ENCODE measurements around the gene ACOX2. TPM values are rescaled to one million over a fixed set of nuclear protein-coding genes. Genes with fewer than 3 reads are reported as not detected.

Gene ACOX2
- total and polyA plus RNA-seq, 2 of the 13 experiments (the other 11 are each of a cell fraction or from before 2014, with no cell fraction given) = 42.6 to 98.5 TPM

DNA sequence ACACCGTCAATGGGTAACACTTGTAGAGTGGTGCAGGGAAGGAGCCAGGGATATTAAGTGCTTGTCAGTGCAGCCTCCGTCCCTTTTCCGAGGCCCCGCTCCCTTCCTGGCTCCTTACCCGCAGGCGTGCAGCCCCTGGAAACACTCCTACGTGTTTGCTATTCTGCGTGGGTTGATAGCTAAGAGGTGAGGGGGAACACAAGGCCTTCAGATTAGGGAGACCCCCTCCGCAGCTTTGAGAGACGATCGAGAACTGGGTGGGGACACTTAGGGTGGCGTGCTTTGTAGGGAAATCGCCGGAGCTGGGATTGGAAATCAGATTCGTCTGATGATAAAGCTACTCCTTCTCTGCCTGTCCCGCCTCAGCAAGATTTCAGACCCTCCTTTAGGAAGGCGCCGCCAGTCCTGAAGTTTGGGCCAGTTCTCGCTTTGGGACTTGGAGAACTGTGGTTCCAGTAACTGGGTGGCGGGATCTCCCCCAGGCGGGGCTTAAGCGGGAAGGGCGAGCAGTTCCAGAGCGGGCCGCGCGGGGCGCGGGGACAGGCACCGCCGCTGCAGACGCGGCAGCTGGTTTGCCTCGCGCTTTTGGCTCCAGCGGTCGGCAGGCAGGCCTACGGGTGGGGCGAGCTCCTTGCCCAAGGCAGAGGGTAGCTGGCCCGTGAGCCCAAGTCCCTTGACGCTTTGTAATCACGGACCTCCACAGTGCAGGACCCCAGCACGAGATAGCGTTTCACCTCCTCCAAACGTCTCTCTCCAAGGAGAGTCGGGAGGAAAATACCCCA lies 48.2 kb upstream of the ACOX2 start (continued):
- peak; percentile 80 for TF ChIP-seq MIER2 (CRISPR knock-in tag; IDR thresholded peaks at IDR 0.05)
- 0 out of 2 replicates have a peak, but pooled peaks have one; percentile 55 for TF ChIP-seq HOXA5 (CRISPR knock-in tag; IDR thresholded peaks at IDR 0.05)
- TF ChIP-seq ZNF768 (CRISPR knock-in tag; IDR thresholded peaks at IDR 0.05) = peak; percentile 53; the same call in 1 of the 2 replicates
- TF ChIP-seq SP4 (CRISPR knock-in tag; IDR thresholded peaks at IDR 0.05) = peak; percentile 52; the same call in 1 of the 2 replicates
- TF ChIP-seq, protein P1, sequence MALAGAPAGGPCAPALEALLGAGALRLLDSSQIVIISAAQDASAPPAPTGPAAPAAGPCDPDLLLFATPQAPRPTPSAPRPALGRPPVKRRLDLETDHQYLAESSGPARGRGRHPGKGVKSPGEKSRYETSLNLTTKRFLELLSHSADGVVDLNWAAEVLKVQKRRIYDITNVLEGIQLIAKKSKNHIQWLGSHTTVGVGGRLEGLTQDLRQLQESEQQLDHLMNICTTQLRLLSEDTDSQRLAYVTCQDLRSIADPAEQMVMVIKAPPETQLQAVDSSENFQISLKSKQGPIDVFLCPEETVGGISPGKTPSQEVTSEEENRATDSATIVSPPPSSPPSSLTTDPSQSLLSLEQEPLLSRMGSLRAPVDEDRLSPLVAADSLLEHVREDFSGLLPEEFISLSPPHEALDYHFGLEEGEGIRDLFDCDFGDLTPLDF (CRISPR knock-in tag; IDR thresholded peaks at IDR 0.05) = 0 out of 2 replicates have a peak, but pooled peaks have one; percentile 35
- no peak for TF ChIP-seq NCOA1 (CRISPR knock-in tag; IDR thresholded peaks at IDR 0.05)
- no peak for TF ChIP-seq ZNF34 (CRISPR knock-in tag; IDR thresholded peaks at IDR 0.05; ENCODE audit: borderline replicate concordance)
- 0 out of 2 replicates have a peak, but pooled peaks have one; percentile 44 for TF ChIP-seq RFXAP (CRISPR knock-in tag; IDR thresholded peaks at IDR 0.05; ENCODE audit: borderline replicate concordance)
- peak; percentile 61; the same call in 1 of the 2 replicates for TF ChIP-seq ZNF547 (CRISPR knock-in tag; IDR thresholded peaks at IDR 0.05)

DNA sequence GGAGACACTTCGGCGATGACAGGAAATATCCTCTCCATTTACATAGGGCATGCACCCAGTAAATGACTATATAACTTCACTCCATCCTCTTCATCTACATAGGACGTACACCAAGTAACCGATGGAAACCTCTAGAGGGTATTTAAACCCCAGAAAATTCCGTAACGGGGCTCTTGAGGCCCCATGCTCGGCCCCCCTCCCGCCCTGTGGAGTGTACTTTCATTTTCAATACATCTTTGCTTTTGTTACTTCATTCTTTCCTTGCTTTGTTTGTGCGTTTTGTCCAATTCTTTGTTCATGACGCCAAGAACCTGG lies 47.7 kb upstream of the ACOX2 start:
- peak overlapping the region; percentile 88 for H2AFZ ChIP-seq (ENCODE audit: low read length)

More for the DNA sequence above, 47.7 kb upstream of the ACOX2 start:
- CTCF ChIA-PET (ENCODE audit: low intra/inter-chr PET ratio, low total read pairs) = no interaction called here
- ATAC-seq (peak; percentile 29), DNase-seq (ENCODE audit: low spot score) (no peak), FAIRE-seq (no peak)
- WGBS (ENCODE audit: low lambda C conversion rate) = 3% methylated on average over 10 of the region's 10 CpGs
- H3K4me3 ChIP-seq (replicated peaks in 1 of 3; ENCODE audit: insufficient read depth in 1 of 3, low read depth in 2 of 3, low read length in 3 of 3) = peak overlapping the region; percentile 61 to 81 (median 74)
- BruUV-seq (replicated peaks) = no TSS peak
- no peaks in the 10 kb centered on the region for H3K79me2 ChIP-seq (ENCODE audit: insufficient read depth, low read length)
- H3K36me3 ChIP-seq (replicated peaks in 1 of 2; ENCODE audit: control insufficient read depth in 1 of 2, insufficient read depth in 2 of 2, low read length in 2 of 2) = no peaks in the 10 kb centered on the region
- H4K20me1 ChIP-seq (ENCODE audit: insufficient read depth, low read length) = no peaks in the 10 kb centered on the region
- TF ChIP-seq ZNF20 (CRISPR knock-in tag; IDR thresholded peaks at IDR 0.05) (peak; percentile 98), ASH2L (IDR thresholded peaks at IDR 0.05; ENCODE audit: insufficient read length, low read depth, low read length) (peak; percentile 16), HOXA9 (CRISPR knock-in tag; IDR thresholded peaks at IDR 0.05; ENCODE audit: borderline replicate concordance) (peak; percentile 36; the same call in 1 of the 2 replicates)
- TF ChIP-seq, protein P2, sequence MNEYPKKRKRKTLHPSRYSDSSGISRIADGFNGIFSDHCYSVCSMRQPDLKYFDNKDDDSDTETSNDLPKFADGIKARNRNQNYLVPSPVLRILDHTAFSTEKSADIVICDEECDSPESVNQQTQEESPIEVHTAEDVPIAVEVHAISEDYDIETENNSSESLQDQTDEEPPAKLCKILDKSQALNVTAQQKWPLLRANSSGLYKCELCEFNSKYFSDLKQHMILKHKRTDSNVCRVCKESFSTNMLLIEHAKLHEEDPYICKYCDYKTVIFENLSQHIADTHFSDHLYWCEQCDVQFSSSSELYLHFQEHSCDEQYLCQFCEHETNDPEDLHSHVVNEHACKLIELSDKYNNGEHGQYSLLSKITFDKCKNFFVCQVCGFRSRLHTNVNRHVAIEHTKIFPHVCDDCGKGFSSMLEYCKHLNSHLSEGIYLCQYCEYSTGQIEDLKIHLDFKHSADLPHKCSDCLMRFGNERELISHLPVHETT (CRISPR knock-in tag; conservative IDR thresholded peaks at IDR 0.05) = no peak
- no peaks in the 10 kb centered on the region for H3K9me3 ChIP-seq (ENCODE audit: low read length)
- peak overlapping the region; percentile 93 for H3K4me2 ChIP-seq (ENCODE audit: low read depth, low read length)
- in situ Hi-C loops (cut with HindIII; ENCODE audit: extremely low pct_ligation_motif_present, low pct_unique_long_range_greater_than_20kb) = no loop called here
- peak overlapping the region; percentile 42; the same call in 1 of the 2 replicates for H3K9ac ChIP-seq (ENCODE audit: insufficient read depth, low read depth, low read length)
- intact Hi-C loops (cut with micrococcal nuclease; ENCODE audit: unreplicated experiment) = no loop called here
- peaks cover 27% of the 10 kb centered on the region for H3K4me1 ChIP-seq (ENCODE audit: insufficient read depth, low read length)
- POLR2A ChIA-PET = interaction anchor here (1.1 kb wide), 1 partner anchor 55 kb away, joined by 3 read pairs; no protein-coding TSS in a partner anchor
- peaks cover 1 to 9% of the 10 kb centered on the region in 2 experiments; a peak in 3 of 5 replicates for H3K27me3 ChIP-seq (ENCODE audit: control insufficient read depth in 1 of 2, insufficient read depth in 2 of 2, low read length in 2 of 2)
- no peak overlapping the region for H3K27ac ChIP-seq (ENCODE audit: extremely low read length, insufficient read depth, low read length)
